Natural killer cell (primary cell): ENCODE data around the gene DNAI1. TPM values are rescaled to one million over a fixed set of nuclear protein-coding genes. Genes with fewer than 3 reads are reported as not detected.

Experiments
- ATAC-seq, 3 donors: fragments of 150-1000 bp in 2 of 3; fragments of 200-7000 bp in 1 of 3; cut with Tn5 transposase; 1 replicate in 1 of 3; 2 replicates in 2 of 3; pipeline ENCODE4 v1.10.0; 2021; ENCODE audit warnings: mild to moderate bottlenecking in 2 of 3, moderate library complexity in 2 of 3
- DNase-seq, 2 donors: peaks; one replicate each; pipeline versions ENCODE4 v3.0.0 to v3.0.0-alpha.2; 2013 to 2021; ENCODE audit warnings: mixed read lengths in 1 of 2
- H3K27ac ChIP-seq: one replicate; pipeline ENCODE4 v1.5.1; 2013; ENCODE audit warnings: mild to moderate bottlenecking, low read length
- H3K27me3 ChIP-seq: one replicate; pipeline ENCODE4 v1.6.1; 2013; ENCODE audit warnings: low read length; ENCODE audit not compliant: control insufficient read depth, insufficient read depth
- H3K36me3 ChIP-seq: one replicate; pipeline ENCODE4 v1.6.1; 2013; ENCODE audit warnings: low read length; ENCODE audit not compliant: control insufficient read depth, insufficient read depth
- H3K4me1 ChIP-seq: one replicate; pipeline ENCODE4 v1.6.1; 2013; ENCODE audit warnings: low read length; ENCODE audit not compliant: control insufficient read depth, insufficient read depth
- H3K4me3 ChIP-seq: one replicate; pipeline ENCODE4 v1.5.1; 2013; ENCODE audit warnings: low read length
- H3K9me3 ChIP-seq: one replicate; pipeline ENCODE4 v1.6.1; 2013; ENCODE audit warnings: low read length; ENCODE audit not compliant: control insufficient read depth, insufficient read depth
- H3K27ac Mint-ChIP-seq, 2 donors: one replicate each; pipeline ENCODE4 v1.8.0; 2022; ENCODE audit warnings: mild to moderate bottlenecking in 2 of 2, mixed read lengths in 2 of 2, moderate library complexity in 1 of 2
- H3K27me3 Mint-ChIP-seq, 2 donors: one replicate each; pipeline ENCODE4 v1.8.0; 2022; ENCODE audit warnings: low read depth in 2 of 2, mixed read lengths in 2 of 2
- H3K36me3 Mint-ChIP-seq: one replicate; pipeline ENCODE4 v1.8.0; 2022; ENCODE audit warnings: mixed read lengths
- H3K4me1 Mint-ChIP-seq, 2 donors: one replicate each; pipeline ENCODE4 v1.8.0; 2022; ENCODE audit warnings: mixed read lengths in 2 of 2
- H3K4me3 Mint-ChIP-seq: one replicate; pipeline ENCODE4 v1.8.0; 2022; ENCODE audit warnings: mild to moderate bottlenecking, moderate library complexity, mixed read lengths
- H3K9me3 Mint-ChIP-seq, 2 donors: one replicate each; pipeline ENCODE4 v1.8.0; 2022; ENCODE audit warnings: mixed read lengths in 2 of 2
- CTCF ChIP-seq: fragments of 200-600 bp; IDR thresholded peaks from one replicate; pipeline ENCODE4 v1.8.0; 2022; ENCODE audit warnings: antibody characterized with exemption
- WGBS: methylation state at CpG from one replicate; pipeline ENCODE4 v1.1.7; 2013; ENCODE audit warnings: missing lambda C conversion rate; ENCODE audit not compliant: insufficient coverage; 5-methylcytosine and 5-hydroxymethylcytosine counted together
- intact Hi-C: fragments of 100-400 bp; cut with micrococcal nuclease; formaldehyde crosslinking; loops from one replicate; pipeline ENCODE4 v1.14.2; 2022
- total RNA-seq, 4 donors: library from RNA; stranded (reverse); fragments of 120-200 nt in 1 of 4; gene quantifications; one replicate each; pipeline versions ENCODE4 v1.2.3 to v1.2.4, GENCODE V29; 2013 to 2022

DNAI1 gene
- total RNA-seq, 3 donors from 2014 or later (not counting 1 experiment from before 2014, with no cell fraction given): not detected

GRCh38 chr9:34552986-34553385 is 94.4 kb downstream of the DNAI1 start:
- Mint-ChIP-seq H3K4me1 (no peaks in the 10 kb centered on the region), H3K4me3 (no peak overlapping the region), H3K36me3 (no peaks in the 10 kb centered on the region), H3K27me3 (peaks cover 0 to 14% of the 10 kb centered on the region in 2 donors), H3K27ac (no peak overlapping the region), H3K9me3 (no peaks in the 10 kb centered on the region)
- H3K4me3 ChIP-seq: no peak overlapping the region
- H3K27me3 ChIP-seq: no peaks in the 10 kb centered on the region
- no peaks in the 10 kb centered on the region for H3K36me3 ChIP-seq
- ATAC-seq (no peak), DNase-seq (no peak)
- no peaks in the 10 kb centered on the region for H3K9me3 ChIP-seq
- no peaks in the 10 kb centered on the region for H3K4me1 ChIP-seq
- intact Hi-C loops: no loop called here
- no peak overlapping the region for H3K27ac ChIP-seq
- WGBS: no CpG with 5 or more reads among the region's 2 CpGs
- no peak for TF ChIP-seq CTCF

GRCh38 chr9:34553511-34554021 is 95.0 kb downstream of the DNAI1 start:
- WGBS: 81% methylated on average over 18 of the region's 18 CpGs
- no peak for TF ChIP-seq CTCF

GRCh38 chr9:34554211-34555001 is 95.8 kb downstream of the DNAI1 start:
- H3K27ac Mint-ChIP-seq: no peak overlapping the region

More at GRCh38 chr9:34553511-34554021, 95.0 kb downstream of the DNAI1 start:
- intact Hi-C loops: no loop called here
- H3K4me1 ChIP-seq: no peaks in the 10 kb centered on the region
- Mint-ChIP-seq H3K9me3 (no peaks in the 10 kb centered on the region), H3K27ac (no peak overlapping the region), H3K36me3 (no peaks in the 10 kb centered on the region), H3K27me3 (peaks cover 0 to 10% of the 10 kb centered on the region in 2 donors), H3K4me3 (no peak overlapping the region), H3K4me1 (no peaks in the 10 kb centered on the region)
- H3K27ac ChIP-seq: no peak overlapping the region
- no peaks in the 10 kb centered on the region for H3K27me3 ChIP-seq
- no peaks in the 10 kb centered on the region for H3K9me3 ChIP-seq
- ATAC-seq: no peak
- no peak for DNase-seq
- H3K36me3 ChIP-seq: no peaks in the 10 kb centered on the region
- H3K4me3 ChIP-seq: no peak overlapping the region

More at GRCh38 chr9:34554211-34555001, 95.8 kb downstream of the DNAI1 start:
- H3K4me3 ChIP-seq: no peak overlapping the region
- intact Hi-C loops: no loop called here
- Mint-ChIP-seq H3K36me3 (no peaks in the 10 kb centered on the region), H3K4me1 (no peaks in the 10 kb centered on the region), H3K9me3 (no peaks in the 10 kb centered on the region), H3K27me3 (peaks cover 0 to 16% of the 10 kb centered on the region in 2 donors), H3K4me3 (no peak overlapping the region)
- TF ChIP-seq CTCF: no peak
- DNase-seq (no peak), ATAC-seq (no peak)
- no peaks in the 10 kb centered on the region for H3K36me3 ChIP-seq
- no peak overlapping the region for H3K27ac ChIP-seq
- peaks cover under 1% of the 10 kb centered on the region for H3K27me3 ChIP-seq
- no peaks in the 10 kb centered on the region for H3K4me1 ChIP-seq
- 72% methylated on average over 16 of the region's 16 CpGs for WGBS
- H3K9me3 ChIP-seq: no peaks in the 10 kb centered on the region
